GM19035 (cell line): Measurements from ENCODE around the gene PLB1.

Source experiments
- ATAC-seq: cut with Tn5 transposase; IDR thresholded peaks from one replicate; pipeline ENCODE4 v1.9.1; 2021; ENCODE audit not compliant: unreplicated experiment

PLB1 gene

DNA sequence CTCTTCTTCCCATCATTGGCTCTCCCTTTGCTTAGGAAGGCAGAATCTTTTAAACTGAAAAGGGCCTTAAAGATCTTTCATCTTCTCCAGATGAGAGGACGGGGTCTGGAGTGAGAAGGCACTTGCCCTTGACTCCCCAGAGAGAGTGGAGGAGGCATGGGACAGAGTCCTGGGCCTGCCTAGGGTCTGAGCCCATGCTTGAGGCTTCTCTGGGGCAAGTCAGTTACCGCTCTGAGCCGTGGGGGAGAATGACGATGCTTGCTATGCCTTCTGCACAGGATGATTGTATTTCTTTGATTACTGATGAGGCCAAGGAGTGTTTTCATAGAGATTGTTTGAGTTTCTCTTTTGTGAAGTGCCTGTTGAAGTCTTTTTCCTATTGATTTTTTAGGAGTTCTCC is 921 bp downstream of the PLB1 start:
- no peak for ATAC-seq

DNA sequence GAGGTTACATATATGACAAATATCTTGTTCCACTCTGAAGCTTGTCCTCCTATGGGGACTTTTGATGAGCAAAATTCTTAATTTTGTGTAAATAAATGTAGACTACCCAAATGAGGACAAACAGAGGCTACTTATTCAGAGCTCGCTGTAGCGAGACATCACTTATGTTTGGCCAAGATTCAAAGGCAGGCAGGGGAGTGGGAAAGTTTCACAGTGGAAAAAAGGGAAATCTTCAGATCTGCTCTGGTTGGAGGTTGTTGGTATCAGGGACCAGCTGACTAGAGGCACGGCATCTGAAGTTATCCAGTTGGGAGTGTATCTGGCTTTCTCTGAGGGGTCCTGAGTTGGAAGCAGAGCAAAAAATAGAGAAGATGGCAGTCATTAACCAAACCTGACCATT is 1.3 kb downstream of the PLB1 start:
- ATAC-seq: no peak

GRCh38 chr2:28499282-28499681 is 3.4 kb downstream of the PLB1 start:
- ATAC-seq: no peak

DNA sequence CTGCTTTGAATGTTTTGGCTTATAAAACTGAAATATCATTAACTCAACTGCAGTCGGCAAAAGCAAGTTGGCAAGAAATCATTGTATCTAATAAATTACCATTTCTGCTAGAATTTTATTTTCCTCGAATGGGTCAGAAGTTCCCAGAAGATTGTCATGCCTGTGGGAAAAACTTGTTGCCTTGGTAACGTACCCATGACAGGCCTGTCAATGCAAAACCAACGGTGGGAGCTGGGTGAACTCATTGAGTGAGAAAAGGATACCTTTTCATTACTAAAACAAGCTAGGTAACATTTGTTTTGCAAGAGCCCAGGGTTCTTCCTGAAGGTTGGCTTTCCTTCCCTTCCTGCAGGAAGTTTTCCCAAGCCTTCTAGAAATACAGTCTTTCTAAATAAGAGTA is 9.5 kb downstream of the PLB1 start:
- ATAC-seq: no peak

GRCh38 chr2:28506112-28506910 is 10.5 kb downstream of the PLB1 start:
- no peak for ATAC-seq

DNA sequence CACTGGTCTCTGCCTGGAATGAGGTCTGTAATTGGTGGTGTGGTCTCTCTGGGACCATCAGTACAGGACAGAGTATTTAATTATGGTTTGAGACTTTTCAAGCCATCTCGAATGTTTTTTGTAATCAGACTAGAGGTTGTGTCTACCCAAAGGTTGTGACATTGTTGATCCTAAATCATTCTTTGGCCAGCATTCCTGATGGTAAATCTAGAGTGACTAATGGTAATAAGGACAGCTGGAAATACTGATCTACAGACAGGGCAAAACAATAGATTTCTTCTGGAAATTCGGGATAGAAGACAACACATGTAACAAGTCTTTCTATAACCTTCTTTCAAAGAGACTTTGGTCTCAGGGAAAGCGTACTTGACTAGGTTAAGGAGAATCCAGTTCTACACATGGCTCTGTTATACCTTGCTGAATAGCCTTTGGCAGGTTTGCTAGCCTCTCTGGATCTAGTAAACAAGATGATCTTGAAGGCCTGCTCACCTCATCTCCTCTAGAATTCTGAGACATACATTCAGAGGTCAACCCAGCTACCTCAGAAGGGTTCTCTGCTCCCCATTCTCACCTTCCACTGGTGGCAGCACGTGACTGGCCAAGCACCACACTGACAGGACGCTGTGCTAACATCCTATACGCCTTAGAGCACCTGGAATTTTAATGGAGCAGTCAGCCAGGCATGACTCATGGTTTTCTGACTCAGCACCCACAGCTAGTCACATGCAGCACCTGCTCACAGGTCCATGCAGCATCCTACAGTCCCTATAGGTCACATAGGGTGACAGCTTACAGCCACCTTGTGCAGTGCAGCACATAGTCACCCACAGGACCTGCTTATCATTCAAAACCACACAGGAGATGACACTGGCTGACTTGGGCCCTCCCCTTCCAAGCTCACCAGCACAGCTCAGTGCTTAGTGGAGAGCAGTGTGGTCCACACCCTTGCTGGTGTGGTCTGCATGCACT is 12.2 kb downstream of the PLB1 start:
- ATAC-seq: no peak

DNA sequence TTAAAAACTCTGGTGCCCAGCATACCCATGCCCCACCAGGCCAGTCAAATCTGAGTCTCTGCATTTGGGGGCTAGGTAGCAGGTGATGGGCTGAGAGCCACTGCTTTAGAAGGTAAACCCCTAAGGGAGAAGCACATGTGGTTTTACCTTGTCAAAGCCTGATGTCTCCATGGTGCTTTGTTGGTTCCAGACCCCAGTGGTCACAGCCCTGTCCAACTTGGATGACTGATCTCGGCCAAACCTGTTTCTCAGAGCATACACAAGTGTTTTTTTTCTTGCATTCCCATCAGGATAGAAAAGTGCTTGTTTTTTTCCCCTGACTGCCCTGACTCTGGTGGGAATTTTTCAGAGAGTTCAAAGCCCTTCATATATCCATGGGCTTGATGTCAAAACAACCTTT is 13.5 kb downstream of the PLB1 start:
- ATAC-seq: no peak

DNA sequence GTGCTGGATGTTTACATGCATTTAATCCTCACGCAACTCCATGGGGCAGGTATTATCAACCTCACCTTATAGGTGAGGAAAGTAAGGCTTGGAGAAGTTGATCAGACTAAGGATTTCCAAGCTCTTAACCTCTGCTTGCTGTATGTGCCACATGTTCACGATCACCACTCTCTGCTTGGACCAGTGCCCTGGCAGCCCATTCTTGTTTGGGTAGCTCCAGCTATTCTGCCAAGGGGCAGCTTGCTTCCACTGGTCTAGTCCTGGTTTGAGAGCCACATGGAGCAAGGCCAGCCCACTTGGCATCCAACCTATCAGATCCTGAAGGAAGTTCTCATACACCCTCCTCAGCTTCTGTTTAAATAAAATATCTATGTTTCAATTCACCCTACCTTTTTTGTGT is 14.3 kb downstream of the PLB1 start:
- no peak for ATAC-seq

DNA sequence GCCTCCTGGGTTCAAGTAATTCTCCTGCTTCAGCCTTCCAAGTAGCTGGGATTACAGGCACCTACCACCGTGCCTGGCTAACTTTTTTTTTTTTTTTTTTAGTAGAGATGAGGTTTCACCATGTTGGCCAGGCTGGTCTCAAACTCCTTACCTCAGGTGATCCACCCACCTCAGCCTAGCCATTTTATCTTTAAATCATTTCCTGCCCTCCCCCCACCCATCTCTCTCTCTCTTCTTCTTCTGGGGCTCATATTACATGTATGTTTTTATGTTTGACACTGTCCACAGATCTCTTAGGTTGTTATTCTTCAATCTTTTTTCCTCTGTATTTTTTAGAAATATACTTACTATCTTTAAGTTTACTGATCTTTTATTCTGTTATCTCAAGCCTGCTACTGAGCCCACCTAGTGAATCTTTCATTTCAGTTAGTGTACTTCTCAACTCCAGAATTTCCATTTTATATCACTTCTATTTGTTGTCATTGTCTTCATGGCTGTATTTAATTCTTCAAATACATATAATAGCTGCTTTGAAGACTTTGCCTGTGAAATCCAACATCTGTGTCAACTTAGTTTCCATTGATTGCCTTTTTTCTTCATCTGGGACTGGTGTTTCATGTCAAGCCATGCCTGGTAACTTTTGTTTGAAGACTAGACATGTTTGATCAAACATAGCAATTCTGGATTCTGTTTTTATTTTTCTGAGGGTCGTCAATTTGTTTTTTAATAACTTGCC is 16.2 kb downstream of the PLB1 start:
- ATAC-seq: no peak

DNA sequence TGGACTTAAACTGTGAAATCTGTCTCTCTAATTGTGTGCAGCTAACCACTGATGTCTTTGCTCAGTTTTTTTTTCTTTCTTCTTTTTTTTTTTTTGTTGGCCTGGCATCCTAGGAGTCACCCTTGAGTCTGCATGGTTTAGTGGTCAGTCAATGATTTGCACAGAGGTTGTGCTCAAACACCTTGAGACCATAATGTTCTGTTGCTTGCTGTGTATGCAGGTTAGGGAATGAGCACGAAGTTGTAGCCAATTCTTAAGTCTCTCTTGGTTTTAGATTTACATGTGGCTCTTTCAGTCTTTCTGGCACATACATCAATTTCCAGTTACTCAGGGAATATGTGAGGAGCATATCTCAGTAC is 16.7 kb downstream of the PLB1 start:
- ATAC-seq: no peak

DNA sequence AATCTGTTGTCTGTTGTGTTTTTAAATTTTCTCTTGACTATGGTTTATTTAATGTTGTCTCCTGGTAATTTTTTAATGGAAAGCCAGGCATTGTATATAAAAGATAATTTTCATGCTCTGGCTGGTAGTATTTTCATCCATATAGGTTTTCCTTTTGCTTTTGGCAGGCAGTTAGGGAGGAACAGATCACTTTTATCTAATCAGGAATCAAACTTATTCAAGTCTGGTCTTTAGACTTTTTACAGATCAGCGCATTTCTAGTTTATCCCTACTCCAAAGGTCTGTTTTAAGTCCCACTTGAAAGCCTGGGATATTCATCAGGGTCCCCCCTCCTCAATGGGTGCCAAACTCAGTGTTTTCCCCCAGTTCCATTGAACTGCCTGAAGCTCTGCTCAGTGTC is 17.2 kb downstream of the PLB1 start:
- no peak for ATAC-seq

- no peak for ATAC-seq
Measured at GRCh38 chr2:28515176-28515751, 19.4 kb downstream of the PLB1 start.

GRCh38 chr2:28516430-28516829 is 20.6 kb downstream of the PLB1 start:
- no peak for ATAC-seq

DNA sequence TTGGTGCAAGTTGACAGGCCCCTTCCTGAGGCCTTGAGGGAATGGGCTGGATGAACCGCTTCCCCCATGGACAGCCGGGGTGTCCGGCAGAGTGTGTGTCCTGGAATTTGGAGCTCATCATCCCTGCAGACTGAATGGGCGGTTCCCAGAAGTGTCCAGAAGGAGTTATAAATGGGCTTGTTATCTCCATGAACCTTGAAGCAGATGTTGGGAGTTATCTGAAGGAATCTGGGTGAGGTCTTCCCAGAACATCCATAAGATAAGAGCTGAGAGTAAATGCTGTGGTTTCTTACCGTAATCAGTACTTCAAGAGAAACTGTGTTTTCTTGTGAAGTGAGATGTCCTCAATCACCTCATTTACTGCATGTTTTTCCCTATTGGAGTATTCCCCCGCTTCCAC is 21.1 kb downstream of the PLB1 start:
- no peak for ATAC-seq

DNA sequence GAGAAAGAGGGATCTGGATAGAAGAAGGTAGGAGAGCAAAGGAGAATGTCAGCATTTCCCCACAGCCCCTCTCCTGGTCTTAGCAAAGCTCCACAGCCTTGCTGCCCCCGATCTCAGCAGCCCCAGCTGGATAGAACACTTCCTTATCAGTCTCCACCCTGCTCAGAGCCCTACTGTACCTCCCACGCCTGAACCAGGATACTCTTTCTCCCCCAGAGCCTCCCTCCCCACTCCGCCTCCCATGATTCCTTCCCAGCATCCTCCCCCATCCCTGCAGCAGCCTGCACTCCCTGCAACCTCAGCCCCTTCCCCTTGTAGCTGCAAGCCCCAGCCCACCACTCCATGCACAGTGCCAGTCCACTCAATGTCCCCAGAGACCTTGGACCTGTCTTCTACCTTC is 25.8 kb downstream of the PLB1 start:
- no peak for ATAC-seq

GRCh38 chr2:28522481-28522880 is 26.6 kb downstream of the PLB1 start:
- ATAC-seq: no peak

GRCh38 chr2:28523902-28524301 is 28.0 kb downstream of the PLB1 start:
- ATAC-seq: no peak

DNA sequence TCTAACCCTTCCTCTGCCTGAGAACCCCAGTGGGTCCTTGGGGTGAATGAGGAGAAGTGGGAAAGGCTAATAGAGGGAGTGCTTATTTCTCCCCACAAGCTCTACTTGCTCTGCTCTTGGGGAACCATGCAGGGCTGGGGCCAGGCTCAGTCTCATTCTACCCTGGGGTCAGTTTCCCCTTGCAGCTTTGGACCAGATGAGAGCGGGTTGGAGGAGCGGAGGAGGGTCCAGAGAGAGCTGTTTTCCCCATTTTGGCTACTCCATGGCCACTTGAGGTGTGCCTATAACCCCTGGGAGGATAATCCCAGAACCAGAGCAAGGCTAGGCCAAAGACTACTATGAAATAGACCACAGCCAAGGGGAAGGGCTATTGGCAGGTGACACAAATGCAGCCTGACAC is 29.6 kb downstream of the PLB1 start:
- ATAC-seq: no peak

DNA sequence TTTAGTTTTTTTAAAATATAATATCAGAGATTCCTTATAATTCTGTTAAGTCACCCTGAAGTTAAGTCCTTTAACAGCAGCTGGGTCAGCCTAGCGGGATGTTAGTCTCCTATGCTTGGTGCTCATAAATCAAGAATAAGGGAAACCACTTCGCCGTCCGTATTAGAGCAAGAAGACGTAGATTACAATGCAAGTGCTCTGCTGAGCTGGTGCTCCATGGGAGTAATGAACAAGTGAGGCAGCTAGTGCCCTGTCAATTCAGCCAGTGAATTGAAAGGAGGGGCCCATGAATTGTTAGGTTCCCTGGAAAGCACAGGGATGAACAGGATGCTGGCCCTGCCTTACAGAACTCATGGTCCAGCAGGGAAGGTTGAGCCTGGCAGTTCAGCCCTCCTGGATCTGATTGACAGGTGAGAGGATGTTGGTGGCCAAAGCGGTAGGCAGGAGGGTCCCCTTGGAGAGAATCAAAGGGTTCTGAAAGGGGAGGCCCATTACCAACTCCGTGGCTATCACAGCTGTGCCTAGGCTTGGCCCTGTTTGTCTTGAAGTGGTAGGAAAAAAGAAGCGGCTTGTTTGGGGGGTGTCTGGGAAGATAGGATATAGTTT is 30.8 kb downstream of the PLB1 start:
- no peak for ATAC-seq

GRCh38 chr2:28527196-28527595 is 31.3 kb downstream of the PLB1 start:
- ATAC-seq: no peak

DNA sequence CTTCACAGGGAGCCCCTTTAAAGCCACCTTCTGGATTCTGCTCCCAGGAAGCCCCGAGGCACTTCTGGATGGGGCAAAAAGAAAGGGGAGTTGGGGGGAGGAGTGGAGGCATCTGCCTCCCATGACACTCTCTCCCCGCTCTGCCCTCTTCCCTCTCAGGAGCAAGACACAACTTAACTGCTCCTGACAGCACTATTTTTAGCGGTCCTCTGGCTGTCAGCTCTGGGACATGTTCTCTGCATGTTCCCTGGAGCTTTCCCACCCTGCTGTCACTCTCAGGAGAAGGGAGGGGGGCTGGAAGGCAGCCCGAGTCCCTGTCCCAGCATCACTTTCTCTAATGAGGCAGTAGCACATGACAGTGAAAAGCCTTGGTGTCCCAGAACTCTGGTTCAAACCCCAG is 32.3 kb downstream of the PLB1 start:
- ATAC-seq: no peak
